Kasumi-1 (cell line): ENCODE measurements around the gene PNMA8A.

Experiments
- DNase-seq, 2 experiments: peaks; one replicate each; lab custom pipeline; 2025; lab: John Stamatoyannopoulos, UW

The PNMA8A gene

DNA sequence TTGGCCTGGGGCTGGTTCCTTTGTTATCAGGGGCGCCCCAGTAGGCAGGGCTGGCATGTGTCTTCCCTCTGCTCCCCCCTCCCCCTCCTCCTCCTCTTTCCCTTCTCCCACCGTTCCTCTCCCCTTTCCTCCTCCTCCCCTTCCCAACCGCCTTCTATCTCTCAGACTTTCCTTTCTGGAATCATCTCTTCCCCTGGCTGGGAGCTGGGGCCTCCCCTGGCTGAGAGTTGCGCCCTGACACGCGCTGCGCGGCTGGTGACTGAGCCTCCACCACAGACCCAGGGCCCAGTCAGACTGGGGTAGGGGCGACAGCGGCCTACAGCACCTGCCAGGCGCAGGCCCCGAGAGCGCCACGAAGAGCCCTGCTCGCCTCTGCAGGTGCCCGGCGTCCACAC, 21.5 kb upstream of the PNMA8A start:
- no peak for DNase-seq

DNA sequence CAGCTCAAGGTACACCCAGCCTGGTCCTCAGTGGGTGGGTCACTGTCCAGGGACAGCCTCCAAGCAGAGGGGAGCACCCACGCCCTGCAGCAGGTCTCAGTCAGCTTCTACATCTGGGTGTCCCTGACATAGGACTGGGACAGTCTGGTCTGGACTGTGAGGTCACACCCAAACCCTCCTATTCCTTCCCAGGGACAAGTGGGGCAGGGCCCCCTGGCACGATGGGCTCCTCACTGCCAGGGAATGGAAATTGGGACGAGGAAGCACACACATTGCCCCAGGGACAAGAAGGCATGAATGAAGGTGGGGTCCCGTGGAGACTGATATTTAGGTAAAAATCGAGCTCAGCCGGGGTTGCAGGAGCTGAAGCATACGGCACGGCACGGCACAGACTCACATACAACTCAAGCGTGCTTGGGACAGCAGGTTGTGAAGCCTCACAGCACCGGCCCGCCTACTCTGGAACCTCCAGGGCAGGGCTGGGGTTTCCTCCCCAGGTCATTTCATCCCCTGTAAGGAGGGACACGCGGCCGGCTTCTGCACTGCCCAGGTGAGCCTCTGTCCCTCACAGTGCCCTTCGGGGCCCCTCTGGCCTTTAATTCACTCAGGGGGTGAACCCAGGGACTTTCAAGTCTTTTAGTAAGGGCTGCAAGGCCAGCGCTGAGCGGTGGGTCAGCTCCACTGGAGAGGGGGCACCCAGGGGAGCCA, 20.8 kb upstream of the PNMA8A start:
- DNase-seq, result no peak

DNA sequence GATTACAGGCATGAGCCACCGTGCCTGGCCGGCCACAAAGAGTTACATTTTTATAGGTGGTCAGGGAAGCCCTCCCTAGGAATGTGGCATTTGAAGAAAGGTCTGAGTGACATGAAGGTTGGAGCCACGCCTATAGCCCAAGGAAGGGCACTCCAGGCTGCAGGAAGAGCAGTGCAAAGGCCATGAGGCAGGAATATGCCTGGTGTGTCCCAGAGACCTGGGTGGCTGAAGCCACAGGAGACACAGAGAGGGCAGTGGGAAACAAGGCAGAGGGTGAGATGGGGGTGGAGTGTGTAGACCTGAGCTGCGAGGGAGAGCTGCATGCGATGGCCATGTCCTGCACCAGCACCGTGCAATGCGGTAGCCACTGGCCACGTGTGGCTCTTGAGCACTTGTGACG, 19.4 kb upstream of the PNMA8A start:
- DNase-seq, result no peak

DNA sequence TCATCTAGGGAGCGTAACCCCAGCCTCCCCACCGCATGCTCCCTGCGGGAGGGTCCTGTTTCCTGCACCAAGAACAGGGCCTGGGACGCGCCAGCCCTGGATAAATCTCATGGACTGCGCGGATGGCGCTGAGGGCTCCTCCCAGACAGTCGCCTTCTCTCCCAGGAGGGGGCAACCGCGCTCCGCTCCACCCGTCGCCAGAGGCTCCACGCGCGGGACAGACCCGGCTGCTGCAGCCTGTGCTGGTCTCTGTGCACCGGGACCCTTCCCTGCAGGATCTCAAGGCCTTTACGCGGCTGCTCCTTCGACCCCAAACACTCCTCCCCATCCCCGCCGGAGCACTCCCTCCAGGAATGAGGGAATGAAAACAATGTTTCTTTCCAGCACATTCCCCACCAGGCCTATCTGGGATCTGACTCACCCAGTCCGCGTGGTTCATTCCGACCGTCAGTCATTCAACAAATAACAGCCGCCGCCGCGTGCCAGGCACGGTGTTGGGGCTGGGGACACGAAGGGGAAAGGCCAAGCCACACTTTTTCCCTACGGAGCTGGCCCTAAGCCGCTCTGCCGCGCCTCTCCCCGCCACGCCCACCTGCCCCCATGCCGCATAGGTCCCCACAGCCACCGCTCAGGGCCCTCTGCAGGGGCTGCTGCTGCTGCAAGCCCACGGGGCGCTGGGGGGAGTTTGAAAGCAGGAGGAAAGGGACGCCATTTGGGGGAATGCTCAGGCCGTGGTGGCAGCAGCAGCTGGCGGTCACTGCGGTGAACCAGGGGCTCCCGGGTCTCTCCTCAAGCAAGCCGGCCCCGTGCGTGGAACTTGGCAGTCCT, 18.3 kb upstream of the PNMA8A start:
- no peak for DNase-seq

DNA sequence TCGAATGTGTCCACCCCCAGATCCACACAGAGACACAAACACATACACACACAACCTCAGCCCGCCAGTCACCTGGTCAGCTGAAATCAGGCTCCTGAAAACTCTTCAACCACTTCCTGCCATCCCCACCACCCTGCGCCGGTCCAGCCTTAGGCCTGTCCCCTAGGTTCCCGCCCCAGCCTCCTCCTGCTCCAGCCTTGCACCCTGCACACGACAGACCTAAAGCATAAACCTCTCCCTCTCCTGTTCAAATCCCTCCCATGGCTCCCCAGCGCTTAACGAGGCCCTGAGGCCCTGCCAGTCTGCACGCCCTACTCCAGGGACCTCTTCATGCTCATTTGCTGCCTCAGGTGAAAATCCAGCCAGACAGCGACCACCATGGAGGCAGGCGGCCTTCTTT, 17.2 kb upstream of the PNMA8A start:
- no peak for DNase-seq

DNA sequence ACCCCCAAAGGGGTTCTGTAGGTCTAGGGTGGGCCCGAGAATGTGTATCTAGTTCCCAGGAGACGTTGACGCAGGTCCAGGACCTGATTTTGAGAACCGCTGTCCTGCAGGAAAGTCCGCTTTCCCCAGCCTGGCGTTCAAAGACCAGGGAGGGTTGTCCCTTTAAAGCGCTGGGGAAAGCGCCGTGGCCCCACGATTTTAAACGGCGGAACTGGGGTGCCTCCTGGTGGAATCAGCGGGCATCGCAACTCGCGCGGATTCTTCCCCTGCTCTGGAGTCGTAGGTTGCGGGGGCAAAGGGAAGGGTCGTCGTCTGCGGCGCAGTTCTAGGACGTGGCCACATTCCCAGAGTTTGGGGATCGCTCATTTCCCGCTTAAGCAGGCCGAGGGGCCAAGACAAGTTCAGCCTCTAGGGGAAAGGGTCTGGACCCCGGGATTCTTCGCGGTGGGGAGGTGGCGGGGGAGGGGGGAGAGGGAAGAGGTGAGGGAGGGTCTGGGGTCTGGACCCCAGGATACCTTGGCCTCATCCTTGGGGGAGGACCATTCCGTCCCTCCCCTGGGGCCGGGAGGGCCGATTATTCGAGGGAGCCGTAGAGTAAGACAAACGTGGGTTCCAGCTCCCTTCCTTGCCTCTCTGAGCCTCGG, 16.6 kb upstream of the PNMA8A start:
- peak; percentile 56 to 59 for DNase-seq

DNA sequence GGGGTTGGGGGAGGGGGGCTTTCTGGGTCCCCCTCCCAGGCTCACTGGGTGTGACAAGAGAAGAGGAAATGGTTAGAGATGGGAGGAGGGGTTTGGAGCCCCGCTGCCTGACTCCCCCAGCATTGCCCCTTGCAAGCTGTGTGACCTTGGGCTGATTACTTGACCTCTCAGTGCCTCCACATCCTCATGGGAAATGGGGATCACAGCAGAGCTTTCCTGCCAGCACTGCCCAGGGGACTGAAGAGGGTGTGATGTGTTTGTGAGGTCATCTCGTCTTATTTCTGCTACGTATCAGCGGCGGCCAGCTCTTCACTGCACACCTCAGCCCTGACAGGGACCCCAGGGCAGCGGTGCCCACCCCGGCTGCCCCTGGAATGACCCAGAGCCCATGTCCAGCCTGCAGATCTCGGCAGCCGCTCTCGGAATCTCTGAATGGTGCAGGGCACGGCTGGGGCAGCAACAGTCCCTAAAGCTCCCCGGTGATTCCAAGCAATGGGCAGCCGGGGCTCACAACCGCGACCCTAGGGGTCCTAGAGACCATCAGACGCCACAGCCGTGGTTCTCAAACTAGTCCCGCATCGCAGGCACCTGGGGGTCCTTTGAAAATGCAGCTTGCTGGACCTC, 15.9 kb upstream of the PNMA8A start:
- DNase-seq, result no peak

DNA sequence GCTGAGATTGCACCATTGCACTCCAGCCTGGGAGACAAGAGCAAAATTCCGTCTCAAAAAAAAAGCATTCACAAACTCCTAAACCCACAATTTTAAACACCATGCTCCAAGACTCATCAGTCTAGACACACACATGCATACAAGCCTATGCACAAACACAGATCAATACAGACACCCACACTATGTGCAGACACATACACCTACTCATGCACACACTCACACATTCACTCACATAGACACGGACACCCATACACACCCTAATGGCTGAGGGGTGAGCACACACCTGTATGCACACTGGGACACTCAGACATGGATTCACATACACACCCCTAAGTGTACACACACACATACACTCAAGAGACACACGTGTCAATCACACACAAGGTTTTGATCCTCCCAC, 15.0 kb upstream of the PNMA8A start:
- DNase-seq, result no peak

DNA sequence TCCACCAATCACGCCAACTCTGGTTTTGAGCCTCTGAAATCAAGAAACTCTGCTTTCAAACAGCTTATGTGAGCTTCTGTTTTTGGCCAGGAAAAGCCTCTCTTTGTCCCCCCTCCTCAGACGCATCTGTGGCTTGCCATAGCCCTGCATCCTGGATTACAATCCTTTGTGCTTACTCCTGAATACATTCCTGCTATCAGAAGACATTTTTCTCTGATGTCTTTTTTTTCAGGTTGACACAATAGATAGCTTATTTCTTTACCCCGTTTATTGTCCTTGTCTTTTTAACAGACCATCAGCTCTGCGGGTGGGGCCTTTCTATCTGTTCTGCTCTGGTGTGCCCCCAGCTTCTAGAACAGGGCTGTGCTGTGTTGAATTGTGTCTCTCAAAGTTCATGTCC, 13.3 kb upstream of the PNMA8A start:
- no peak for DNase-seq

DNA sequence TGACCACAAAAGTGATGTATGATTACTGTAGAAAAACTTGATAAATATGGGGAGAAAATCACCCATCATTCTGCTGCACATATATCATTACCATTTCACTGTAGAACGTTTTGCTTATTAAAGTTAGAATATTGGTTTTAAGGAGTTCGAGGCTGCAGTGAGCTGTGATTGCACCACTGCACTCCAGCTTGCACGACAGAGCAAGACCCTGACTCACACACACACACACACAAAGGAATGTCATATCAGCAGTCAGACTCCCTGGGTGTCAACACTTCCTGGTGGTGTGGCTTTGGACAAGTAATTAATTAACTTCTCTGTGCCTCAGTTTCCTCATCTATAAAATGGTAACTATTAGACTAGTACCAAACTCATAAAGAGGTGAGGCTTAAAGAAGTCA, 11.3 kb upstream of the PNMA8A start:
- no peak for DNase-seq

DNA sequence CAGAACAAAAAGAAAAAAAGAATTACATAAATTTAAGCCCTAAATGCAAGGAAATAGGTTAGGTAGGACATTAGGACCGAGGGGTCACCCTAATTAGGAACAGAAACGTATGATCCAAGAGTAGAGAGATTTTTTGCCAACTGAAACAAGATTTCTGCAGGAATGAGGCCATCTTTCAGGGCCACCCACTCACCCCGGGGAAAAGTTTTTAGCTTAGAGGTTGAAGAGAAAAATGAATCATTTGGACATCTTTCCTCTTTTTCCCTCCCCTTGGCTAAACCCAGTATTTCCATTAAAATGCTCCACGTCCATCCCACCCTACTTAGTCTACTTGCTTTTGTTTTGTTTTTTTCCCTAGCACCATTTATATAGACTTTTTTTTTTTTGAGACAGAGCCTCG, 10.6 kb upstream of the PNMA8A start:
- DNase-seq, result no peak

DNA sequence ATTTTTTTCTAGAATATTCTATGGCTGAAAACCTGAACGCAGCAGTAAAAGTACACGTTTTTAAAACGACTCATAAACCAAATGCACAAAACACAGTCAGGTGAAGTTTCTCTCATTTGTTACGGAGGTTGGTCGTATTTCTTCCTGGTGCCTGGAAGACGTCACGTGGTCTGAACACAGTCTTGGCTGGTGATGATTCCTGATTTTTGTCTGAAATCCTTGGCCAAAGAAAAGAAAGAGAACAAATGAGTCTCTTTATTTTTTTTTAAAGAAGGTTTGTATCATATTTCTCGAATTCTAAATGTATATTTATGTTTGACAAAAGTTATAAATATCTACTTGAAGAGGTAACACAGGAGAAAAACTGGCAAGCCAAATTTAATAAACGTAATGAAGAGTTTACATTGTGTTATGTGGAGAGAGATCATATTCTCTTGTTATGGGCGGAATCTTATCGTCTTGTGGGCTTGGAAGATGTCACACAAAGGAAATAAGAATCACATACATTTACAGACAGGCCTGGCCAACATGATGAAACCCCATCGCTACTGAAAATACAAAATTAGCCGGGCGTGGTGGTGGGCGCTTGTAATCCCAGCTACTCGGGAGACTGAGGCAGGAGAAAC, 10.0 kb upstream of the PNMA8A start:
- DNase-seq, result no peak

DNA sequence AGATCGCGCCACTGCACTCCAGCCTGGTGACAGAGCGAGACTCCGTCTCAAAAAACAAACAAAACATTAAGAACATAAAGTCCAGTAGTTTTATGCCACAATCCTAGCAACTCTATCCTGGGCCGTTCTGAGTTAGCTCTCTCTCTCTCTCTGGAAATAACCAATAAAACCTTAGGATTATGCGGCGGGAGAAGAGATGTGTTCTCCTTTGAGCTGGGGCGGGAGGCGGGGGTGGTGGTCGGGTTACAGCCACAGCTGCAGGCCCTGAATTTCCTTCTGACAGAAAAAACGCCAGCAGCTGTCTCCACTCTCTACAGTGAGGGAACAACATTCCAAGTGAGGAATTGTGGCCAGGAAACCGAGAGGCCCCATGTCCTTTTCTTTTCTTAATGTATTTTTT, 9.1 kb upstream of the PNMA8A start:
- no peak for DNase-seq

DNA sequence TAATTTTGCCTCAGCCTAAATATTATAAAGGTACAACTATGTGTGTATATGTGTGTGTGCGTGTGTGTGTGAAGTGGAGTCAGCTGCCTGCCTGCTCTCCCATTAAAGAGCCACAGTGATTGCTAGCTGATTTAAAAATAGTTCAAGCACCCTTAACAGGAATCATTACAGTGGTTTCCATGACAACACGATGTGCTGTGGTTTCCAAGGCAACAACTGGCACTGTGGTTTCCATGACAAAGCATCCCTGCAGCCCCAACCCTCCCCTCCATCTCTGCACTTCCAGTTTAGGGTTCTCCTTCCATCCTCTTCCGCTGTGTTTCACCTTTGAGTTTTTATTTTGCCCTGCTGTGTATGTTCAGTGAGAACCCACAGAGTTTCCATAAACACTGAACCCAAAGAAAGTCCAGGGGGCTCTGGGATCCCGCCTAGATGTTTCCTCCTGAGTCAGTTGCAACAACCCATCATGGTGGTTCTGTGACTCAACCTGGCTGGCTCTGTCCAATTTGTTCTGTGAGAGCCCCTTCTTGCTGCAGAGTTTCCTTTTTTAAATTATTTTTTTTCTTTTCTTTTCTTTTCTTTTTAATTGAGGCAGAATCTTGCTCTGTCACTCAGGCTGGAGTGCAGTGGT, 7.1 kb upstream of the PNMA8A start:
- DNase-seq, result no peak

DNA sequence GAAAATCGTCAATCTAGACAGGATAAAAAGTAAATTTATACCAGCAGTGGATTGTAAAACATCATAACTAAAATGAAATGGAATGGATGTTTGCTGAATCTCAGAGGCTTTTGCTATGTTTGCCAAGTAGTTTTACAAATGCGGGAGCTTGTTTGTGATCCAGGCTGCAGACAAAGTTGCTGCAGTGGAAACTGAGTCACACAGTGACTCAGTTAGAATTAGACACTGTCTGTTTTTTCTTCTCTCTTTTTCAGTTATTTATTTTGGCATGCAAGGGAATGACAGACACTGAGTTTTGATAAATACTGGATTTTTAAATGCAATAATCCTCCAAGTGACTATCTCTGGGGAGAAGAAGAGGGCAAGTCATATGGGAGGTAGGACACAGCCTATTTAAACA, 4.6 kb upstream of the PNMA8A start:
- DNase-seq, result no peak

DNA sequence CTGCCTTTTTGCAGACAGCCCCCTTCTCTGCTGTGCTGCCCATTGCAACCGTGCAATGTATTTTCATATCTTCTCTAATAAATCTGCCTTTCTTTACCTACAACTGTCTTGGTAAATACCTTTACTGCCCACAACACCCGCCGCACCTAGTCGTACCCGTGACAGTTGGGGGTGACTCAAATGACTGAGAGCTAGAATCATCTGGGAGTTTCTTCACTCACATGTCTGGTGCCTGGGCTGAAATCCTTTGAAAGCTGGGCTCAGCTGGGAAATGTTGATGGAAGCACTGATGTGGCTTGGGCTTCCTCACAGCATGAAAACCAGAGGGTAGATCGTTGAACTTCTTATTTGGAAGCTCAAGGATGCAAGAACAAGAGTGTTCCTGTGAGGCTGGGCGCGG, 2.8 kb upstream of the PNMA8A start:
- DNase-seq, result no peak

DNA sequence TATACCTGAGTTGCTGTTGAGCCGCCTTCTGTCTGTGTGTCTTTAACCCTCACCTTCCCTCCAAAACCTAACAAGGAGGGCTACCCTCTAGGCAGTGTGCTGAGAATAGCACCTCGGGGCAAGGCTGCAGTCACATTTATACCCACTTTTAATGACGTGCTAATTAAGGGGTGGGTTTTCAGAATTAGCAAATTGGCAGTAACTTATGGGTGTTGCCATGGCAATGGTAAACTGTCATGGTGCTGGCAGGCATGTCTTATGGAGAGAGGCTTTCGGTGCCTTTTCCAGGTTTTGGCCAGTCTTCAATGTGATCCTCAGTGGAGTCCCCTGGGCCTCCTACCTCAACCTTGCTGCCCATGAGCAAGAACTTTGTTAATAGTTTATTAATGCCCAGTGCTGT, 1.2 kb upstream of the PNMA8A start:
- no peak for DNase-seq

DNA sequence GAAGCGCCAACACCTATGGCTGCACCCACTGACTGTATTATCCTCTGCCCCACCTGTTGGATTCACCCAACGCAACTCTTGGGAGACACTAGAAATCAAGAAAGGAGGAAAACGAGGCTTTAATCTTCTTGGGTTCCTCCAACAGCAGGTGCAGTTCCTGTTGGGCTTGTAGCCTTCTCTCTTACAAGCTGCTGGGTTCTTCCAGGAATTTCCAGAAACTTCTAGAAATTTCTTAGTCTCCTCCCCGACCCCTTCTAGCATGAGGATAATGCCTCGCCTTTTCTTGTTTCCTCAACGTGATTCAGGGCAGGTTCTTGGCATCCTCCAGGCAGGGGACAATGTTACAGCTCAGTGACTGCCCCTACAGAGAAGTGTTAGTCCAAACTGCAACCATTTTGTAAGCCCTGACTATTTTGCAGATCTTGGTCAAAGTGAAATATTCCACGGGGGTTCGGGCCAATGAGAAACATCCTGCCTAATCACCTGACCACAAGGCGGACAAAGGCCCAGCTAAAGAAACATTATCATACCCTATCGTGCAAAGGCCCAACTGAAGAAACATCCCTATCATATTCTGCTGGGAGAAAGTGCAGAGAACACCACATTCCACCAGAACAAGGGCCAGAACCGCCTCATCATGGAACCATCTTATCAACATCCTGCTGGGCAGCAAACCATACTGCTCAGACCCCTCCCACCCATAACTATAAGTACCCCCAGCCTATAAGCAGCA, 614 bp upstream of the PNMA8A start:
- no peak for DNase-seq

DNA sequence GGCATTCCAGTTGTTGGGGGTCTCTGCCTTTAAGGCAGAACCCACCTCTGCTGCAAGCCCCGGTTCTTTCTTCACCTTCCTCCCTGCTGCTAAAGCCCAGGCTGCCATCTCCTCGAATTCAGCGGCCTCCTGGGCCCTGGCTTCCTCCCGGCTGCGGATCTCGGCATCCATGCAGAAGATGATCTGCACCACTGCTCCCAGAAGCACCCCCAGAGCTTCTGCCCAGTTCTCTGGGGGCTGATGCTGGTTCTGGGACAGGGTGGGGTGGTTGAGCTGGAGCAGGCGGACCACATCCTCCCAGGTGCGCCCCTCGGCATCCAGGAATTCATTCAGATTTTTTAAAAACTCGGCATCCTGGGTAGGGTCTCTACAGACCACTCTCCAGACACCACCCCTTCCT, 987 bp downstream of the PNMA8A start:
- DNase-seq, result no peak

DNA sequence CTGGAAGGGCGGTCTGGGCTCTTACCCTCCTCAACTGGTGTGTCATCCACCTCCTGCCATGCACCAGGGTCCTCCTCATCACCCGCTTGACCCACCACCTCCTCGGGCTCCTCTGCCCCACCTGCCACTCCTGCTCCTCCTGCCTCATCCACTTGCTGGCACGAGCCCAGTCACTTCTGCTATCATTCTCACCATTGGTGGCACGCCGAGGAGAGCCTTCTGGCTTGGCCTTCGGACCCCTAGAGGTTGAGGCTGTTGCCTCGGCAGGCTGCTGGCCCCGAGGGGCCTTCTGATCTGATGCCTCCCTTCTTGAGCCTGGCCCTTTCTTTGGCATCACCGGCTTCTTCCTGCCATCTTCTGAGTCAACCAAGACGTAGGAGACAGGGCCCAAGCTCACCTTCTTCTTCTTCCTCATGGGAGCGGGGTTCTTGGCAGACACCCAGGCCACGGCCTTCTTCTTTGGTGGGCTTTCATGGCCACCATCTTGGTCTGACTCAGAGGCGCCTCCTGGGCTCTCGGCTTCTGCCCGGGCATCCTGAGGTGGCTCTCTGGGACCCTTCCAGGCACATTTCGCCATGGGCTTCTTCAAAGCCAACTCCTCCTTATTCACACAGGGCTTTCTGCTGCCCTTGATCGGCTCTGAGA, 1.7 kb downstream of the PNMA8A start:
- DNase-seq, result no peak
